PC-3 (cell line): Measurements from ENCODE around the gene TMEM51. TPM values are rescaled to one million over a fixed set of nuclear protein-coding genes. Genes with fewer than 3 reads are reported as not detected.

ENCODE experiments used
- ATAC-seq: fragments of 200-7000 bp; cut with Tn5 transposase; 2 replicates; pipeline ENCODE4 v1.9.1; 2020; ENCODE audit warnings: mild to moderate bottlenecking, moderate library complexity
- BruUV-seq: library from RNA; stranded (reverse); fragments of 400-500 nt; replicated peaks from 2 replicates; lab custom pipeline; 2021; lab: Mats Ljungman, UMichigan
- CTCF ChIA-PET: fragments of 300-600 bp; sonication (Branson Sonifier 250); formaldehyde crosslinking; loops from one replicate; lab custom pipeline; 2022; ENCODE audit warnings: antibody characterized with exemption; lab: Charles Lee
- POLR2A ChIA-PET: fragments of 300-600 bp; sonication (Branson Sonifier 250); formaldehyde crosslinking; loops from one replicate; lab custom pipeline; 2022; ENCODE audit warnings: antibody characterized with exemption; ENCODE audit not compliant: unreplicated experiment; lab: Charles Lee
- DNase-seq: peaks from one replicate; pipeline ENCODE4 v3.0.0-alpha.2; 2015
- H2AFZ ChIP-seq: fragments of 300-600 bp; sonication (generic); 2 replicates; pipeline ENCODE4 v1.6.0; 2016; ENCODE audit warnings: antibody characterized with exemption, low read length
- H3F3A ChIP-seq: fragments of 300-600 bp; sonication (generic); one replicate; pipeline ENCODE4 v1.6.0; 2017; ENCODE audit warnings: antibody characterized with exemption, low read length, control low read depth, mild to moderate bottlenecking; ENCODE audit not compliant: unreplicated experiment
- H3K27ac ChIP-seq: fragments of 300-600 bp; sonication (generic); 2 replicates; pipeline ENCODE4 v1.5.1; 2016; ENCODE audit warnings: mild to moderate bottlenecking, low read length
- H3K27me3 ChIP-seq: fragments of 300-600 bp; sonication (generic); 2 replicates; pipeline ENCODE4 v1.6.1; 2016; ENCODE audit warnings: low read length, mixed read lengths
- H3K36me3 ChIP-seq: fragments of 300-600 bp; sonication (generic); 2 replicates; pipeline ENCODE4 v1.6.1; 2016; ENCODE audit warnings: low read depth, mixed run types, low read length, mixed read lengths
- H3K4me1 ChIP-seq: fragments of 300-600 bp; sonication (generic); 2 replicates; pipeline ENCODE4 v1.5.1; 2016; ENCODE audit warnings: low read length; ENCODE audit not compliant: insufficient read depth
- H3K4me2 ChIP-seq: fragments of 300-600 bp; sonication (generic); 2 replicates; pipeline ENCODE4 v1.6.0; 2016; ENCODE audit warnings: low read length
- H3K4me3 ChIP-seq: fragments of 300-600 bp; sonication (generic); 2 replicates; pipeline ENCODE4 v1.5.1; 2016; ENCODE audit warnings: mild to moderate bottlenecking, low read length, mixed read lengths
- H3K79me2 ChIP-seq: fragments of 300-600 bp; sonication (generic); 2 replicates; pipeline ENCODE4 v1.6.1; 2017; ENCODE audit warnings: low read length, mixed read lengths
- H3K9ac ChIP-seq: fragments of 300-600 bp; sonication (generic); 2 replicates; pipeline ENCODE4 v1.6.0; 2016; ENCODE audit warnings: mild to moderate bottlenecking, low read length
- H3K9me2 ChIP-seq: fragments of 300-600 bp; sonication (generic); replicated peaks from 2 replicates; pipeline ENCODE4 v1.6.1; 2016; ENCODE audit warnings: mixed run types, low read length, mixed read lengths
- H3K9me3 ChIP-seq: fragments of 300-600 bp; sonication (generic); 2 replicates; pipeline ENCODE4 v1.6.1; 2016; ENCODE audit warnings: low read length, mixed read lengths
- H4K20me1 ChIP-seq: fragments of 300-600 bp; sonication (generic); 2 replicates; pipeline ENCODE4 v1.6.1; 2016; ENCODE audit warnings: low read length, mixed read lengths
- CTCF ChIP-seq: fragments of 300-600 bp; sonication (generic); conservative IDR thresholded peaks from 2 replicates; pipeline ENCODE4 v1.5.1; 2017; ENCODE audit warnings: antibody characterized with exemption, low read depth, mild to moderate bottlenecking, low read length
- EZH2 ChIP-seq: fragments of 300-600 bp; sonication (generic); IDR thresholded peaks from one replicate; pipeline ENCODE4 v1.6.1; 2017; ENCODE audit warnings: antibody characterized with exemption, mild to moderate bottlenecking, low read length; ENCODE audit not compliant: unreplicated experiment
- EZH2phosphoT487 ChIP-seq: fragments of 300-600 bp; sonication (generic); IDR thresholded peaks from 2 replicates; pipeline ENCODE4 v1.6.1; 2018; ENCODE audit warnings: mild to moderate bottlenecking, antibody characterized with exemption, low read length, borderline replicate concordance
- intact Hi-C: fragments of 100-400 bp; cut with micrococcal nuclease; formaldehyde crosslinking; loops from 2 replicates; pipeline ENCODE4 v1.9.0; 2023
- total RNA-seq: library from RNA; depleted of rRNA; stranded (reverse); fragments of >200 nt; gene quantifications from 2 replicates; pipeline ENCODE4 v1.2.3, GENCODE V29; 2014

The TMEM51 gene
- total RNA-seq, 1 experiment from 2014 or later: 20.8 TPM

- ChIA-PET CTCF (no interaction called here), POLR2A (no interaction called here)
- no peak overlapping the region for H3K27ac ChIP-seq
- H3K9me2 ChIP-seq: no peaks in the 10 kb centered on the region
- no TSS peak for BruUV-seq
- TF ChIP-seq CTCF (no peak), EZH2 (no peak), EZH2phosphoT487 (no peak)
- no peaks in the 10 kb centered on the region for H3K9me3 ChIP-seq
- H4K20me1 ChIP-seq: no peaks in the 10 kb centered on the region
- no peaks in the 10 kb centered on the region for H3K27me3 ChIP-seq
- H3K9ac ChIP-seq: no peak overlapping the region
- ATAC-seq: no peak
- H3K4me3 ChIP-seq: no peak overlapping the region
- peaks cover 17% of the 10 kb centered on the region for H3K4me1 ChIP-seq
- no peak for DNase-seq
- H3K4me2 ChIP-seq: no peak overlapping the region
- H3K79me2 ChIP-seq: peaks cover 38% of the 10 kb centered on the region
- no peaks in the 10 kb centered on the region; the same call in 1 of the 2 replicates for H3K36me3 ChIP-seq
- intact Hi-C loops: no loop called here
- no peak overlapping the region for H2AFZ ChIP-seq
- peaks cover 4% of the 10 kb centered on the region for H3F3A ChIP-seq
Observed at GRCh38 chr1:15196069-15196468, 42.5 kb downstream of the TMEM51 start.

GRCh38 chr1:15196807-15197530 lies 43.4 kb downstream of the TMEM51 start:
- Histone ChIP-seq H3K4me1 (peaks cover 24% of the 10 kb centered on the region), H3K4me3 (no peak overlapping the region), H3K79me2 (peaks cover 36% of the 10 kb centered on the region), H3K27me3 (no peaks in the 10 kb centered on the region), H3K4me2 (no peak overlapping the region), H3K9me2 (no peaks in the 10 kb centered on the region), H3K27ac (no peak overlapping the region), H2AFZ (no peak overlapping the region), H3K9ac (no peak overlapping the region), H4K20me1 (no peaks in the 10 kb centered on the region), H3F3A (peaks cover 4% of the 10 kb centered on the region), H3K9me3 (no peaks in the 10 kb centered on the region), H3K36me3 (no peaks in the 10 kb centered on the region; the same call in 1 of the 2 replicates)
- DNase-seq (no peak), ATAC-seq (no peak)
- ChIA-PET POLR2A (no interaction called here), CTCF (no interaction called here)
- TF ChIP-seq EZH2 (no peak), EZH2phosphoT487 (no peak), CTCF (no peak)
- no TSS peak for BruUV-seq
- intact Hi-C loops: no loop called here
